GM21390 (cell line): ENCODE results near the gene CIBAR2.

Experiments
- ATAC-seq: cut with Tn5 transposase; IDR thresholded peaks from one replicate; pipeline ENCODE4 v1.9.1; 2021; ENCODE audit not compliant: unreplicated experiment

Gene CIBAR2

DNA sequence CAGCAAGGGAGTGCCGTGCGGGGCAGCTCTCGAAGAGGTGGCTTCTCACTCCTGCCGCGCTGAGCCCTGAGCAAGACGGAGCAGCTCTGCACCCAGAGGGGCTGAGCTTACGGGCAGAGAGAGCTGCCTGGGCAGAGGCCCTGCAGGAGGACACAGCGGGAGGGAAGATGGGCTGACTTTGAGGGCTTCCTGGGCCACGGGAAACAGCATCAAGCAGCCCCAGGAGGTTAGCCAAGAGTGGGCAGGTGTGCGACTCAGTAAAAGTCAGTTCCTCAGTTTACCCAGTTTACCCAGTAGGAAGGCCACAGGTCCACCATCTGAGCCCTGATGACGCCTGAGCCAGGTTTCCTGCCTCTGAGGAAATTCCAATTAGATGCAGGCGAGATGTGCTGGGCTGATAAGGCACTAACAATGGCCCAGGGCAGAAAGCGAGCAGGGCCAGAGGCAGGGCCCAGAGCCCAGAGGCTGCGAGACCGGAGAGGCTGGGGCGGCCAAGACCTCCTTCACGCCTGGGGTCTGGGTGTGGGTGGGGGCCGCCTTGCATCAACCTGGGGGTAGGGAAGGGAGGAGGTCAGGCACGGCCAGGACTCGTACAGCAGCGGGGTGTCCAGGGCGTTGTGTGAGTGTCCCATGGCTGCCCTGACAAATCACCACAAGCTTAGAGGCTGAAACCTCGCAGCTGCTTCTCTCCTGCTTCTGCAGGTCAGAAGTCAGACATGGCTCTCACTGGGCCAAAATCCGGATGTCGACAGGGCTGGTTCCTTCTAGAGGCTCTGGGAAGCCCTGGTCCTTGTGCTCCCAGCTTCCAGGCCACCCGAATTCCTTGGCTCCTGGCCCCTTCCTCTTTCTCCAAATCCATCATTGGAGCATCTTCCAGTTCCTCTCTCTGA, 32.0 kb upstream of the CIBAR2 start:
- ATAC-seq, result no peak

GRCh38 chr16:85142771-85143211, 30.5 kb upstream of the CIBAR2 start:
- no peak for ATAC-seq

DNA sequence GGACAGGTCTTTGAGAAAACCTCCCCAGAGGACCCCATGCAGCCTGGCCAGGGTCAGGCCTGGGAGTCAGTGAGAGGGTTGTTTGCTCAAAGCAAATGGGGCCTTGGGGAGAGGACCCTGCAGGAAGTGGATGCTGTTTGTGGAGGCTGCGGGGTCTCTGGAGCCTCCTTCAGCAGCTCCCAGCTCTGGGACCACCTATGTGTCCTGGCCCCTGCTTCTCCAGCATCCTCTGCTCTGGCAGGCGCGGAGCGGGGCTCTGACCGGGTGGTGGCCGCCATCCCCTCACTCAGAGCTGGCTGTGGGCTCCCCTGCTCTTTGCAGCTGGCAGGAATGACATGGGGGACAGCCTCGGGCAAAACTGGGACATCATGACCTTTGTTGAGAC, 29.8 kb upstream of the CIBAR2 start:
- no peak for ATAC-seq

- no peak for ATAC-seq
These were observed 29.3 kb upstream of the CIBAR2 start for GRCh38 chr16:85141491-85142128.

DNA sequence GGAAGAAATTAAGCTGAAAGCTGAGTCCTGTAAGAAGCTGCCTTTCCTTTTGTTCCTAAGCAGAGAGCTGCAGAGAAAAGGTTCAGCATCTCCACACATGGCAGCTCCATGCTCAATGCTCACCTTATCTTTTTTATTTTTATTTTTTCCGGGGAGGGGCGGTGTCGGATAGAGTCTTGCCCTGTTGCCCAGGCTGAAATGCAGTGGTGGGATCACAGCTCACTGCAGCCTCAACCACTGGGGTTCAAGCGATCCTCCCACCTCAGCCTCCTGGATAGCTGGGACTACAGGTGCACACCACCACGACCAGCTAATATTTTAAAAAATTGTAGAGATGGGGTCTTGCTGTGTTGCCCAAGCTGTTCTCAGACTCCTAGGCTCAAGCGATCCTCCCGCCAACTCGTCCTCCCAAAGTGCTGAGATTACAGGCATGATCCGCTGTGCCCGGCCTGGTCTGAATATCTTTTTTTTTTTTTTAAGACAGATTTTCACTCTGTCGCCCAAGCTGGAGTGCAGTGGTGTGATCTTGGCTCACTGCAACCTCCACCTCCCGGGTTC, 28.3 kb upstream of the CIBAR2 start:
- ATAC-seq, result no peak

GRCh38 chr16:85139881-85140339, 27.6 kb upstream of the CIBAR2 start:
- no peak for ATAC-seq

GRCh38 chr16:85138825-85139627, 26.8 kb upstream of the CIBAR2 start:
- no peak for ATAC-seq

DNA sequence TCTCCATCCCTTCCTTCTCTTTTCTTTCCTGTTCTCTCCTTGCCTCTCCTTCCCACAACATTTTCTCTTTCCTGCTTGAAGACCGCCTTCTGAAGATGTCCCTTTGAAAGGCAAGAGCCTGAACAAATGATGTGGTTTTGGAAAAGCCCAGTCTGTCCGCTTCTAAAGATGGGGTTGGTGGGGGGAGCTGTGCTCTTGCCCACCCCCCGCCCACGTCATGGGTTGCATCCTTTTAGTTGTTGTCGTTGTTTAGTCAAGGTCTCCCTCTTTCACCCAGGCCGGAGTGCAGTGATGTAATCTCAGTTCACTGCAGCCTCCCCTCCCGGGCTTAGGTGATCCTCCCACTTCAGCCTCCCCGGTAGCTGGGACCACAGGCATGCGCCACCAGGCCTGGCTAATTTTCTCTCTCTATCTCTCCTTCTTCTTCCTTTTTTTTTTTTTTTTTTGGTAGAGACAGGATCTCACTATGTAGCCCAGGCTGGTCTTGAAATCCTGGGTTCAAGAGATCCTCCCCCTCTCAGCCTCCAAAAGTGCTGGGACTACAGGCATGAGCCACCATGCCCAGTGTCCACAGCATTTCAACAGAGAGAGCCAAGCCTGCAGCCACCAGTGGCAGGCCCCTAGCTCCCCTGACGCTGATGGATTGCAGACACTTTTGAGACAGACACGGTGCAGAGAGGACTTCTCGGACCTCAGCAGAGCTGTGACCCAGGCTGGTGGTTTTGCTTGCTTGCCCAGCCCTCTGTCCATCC, 26.0 kb upstream of the CIBAR2 start:
- no peak for ATAC-seq

GRCh38 chr16:85137323-85138072, 25.2 kb upstream of the CIBAR2 start:
- no peak for ATAC-seq

GRCh38 chr16:85136702-85137322, 24.5 kb upstream of the CIBAR2 start:
- no peak for ATAC-seq

- ATAC-seq, result no peak
These were observed 24.0 kb upstream of the CIBAR2 start for GRCh38 chr16:85136213-85136701.

DNA sequence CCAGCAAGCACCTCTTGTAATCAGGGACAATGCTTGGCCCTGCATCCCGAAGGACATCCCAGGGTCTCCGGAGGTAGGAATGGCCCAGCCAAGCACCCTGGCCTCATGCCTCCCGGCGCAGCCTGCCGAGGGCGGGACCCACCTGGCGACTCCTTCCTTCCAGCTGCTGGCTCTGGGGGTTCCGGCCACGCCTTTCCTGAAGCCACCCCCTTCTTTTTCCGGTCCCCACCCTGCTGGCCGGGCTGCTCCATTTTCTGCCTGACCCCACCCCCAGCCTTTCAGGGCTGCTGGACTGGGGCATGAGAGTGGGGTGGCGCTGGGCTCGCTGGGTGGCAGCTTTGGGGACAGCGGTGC, 22.5 kb upstream of the CIBAR2 start:
- ATAC-seq, result no peak

DNA sequence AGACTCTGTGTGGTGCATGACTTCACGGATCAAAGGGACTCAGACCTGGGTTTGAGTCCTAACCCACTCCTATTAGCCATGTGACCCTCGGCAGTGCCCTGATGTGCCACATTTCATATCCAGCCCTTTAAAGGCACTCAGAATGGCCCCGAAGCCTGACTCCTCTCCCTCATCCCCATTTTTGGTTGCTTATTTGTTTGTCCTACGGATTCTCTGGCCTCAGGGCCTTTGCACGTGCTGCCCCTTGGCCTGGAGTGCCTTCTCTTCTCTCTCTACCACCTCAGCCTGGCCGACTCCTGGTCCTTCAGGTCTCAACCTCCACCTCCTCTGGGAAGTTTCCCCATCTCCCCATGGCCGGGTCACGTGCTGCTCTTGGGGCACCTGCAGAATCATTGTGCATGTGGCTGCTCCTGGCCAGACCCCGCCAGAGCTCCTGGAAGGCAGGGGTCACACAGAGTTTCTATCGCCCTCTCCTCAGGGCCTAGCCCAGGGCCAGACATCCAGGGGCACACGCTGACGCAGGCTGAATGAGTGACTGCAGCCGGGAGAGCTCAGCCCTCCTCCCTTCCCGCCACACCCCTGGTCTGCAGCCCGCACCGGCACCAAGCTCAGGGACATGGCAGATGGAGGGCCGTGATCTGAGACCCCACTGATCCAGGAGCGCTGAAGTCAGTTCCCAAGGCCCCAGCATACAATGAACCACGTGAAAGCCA, 22.0 kb upstream of the CIBAR2 start:
- no peak for ATAC-seq

- ATAC-seq, result no peak
These were observed 21.0 kb upstream of the CIBAR2 start for GRCh38 chr16:85133290-85133599.

DNA sequence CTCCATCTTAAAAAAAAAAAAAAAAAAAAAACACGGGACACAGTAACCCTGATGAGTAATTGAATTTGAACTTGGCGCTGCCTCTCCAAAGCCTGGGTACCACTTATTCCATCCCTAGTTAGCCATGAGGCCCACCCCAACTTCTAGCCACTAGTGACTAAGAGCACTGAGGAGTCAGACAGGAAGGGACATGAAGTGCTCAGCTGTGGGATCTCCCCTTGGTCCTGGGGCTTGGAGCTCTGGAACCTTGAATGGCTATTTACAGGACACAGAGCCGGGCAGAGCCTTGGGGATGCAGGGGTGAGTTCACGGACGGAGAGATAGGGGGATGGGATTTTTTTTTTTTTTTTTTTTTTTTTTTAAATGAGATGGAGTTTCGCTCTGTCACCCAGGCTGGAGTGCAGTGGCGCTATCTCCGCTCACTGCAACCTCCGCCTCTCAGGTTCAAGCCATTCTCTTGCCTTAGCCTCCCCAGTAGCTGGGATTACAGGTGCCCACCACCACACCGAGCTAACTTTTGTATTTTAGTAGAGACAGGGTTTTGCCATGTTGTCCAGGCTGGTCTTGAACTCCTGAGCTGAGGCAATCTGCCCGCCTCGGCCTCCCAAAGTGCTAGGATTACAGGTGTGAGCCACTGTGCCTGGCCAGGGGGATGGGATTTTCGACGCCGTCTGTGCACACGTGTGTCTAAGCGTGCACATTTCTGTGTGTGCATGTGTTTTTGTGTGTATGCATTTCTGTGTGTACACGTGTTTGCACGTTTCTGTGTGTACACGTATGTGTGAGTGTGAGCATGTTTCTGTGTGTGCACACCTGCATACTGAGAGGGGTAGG, 20.4 kb upstream of the CIBAR2 start:
- ATAC-seq, result no peak

- no peak for ATAC-seq
These were observed 18.4 kb upstream of the CIBAR2 start for GRCh38 chr16:85130705-85131028.

- no peak for ATAC-seq
These were observed 17.8 kb upstream of the CIBAR2 start for GRCh38 chr16:85129876-85130704.
